ENCODE measurements around the gene AATK. TPM values are rescaled to one million over a fixed set of nuclear protein-coding genes. Genes with fewer than 3 reads are reported as not detected.

Gene AATK
- total and polyA plus RNA-seq, 2 donors (not counting 3 experiments of a cell fraction or from before 2014, with no cell fraction given): 0.69 to 1.00 TPM

GRCh38 chr17:81140695-81141094 is 25.3 kb downstream of the AATK start:
- no peaks in the 10 kb centered on the region for H3K4me1 ChIP-seq (ENCODE audit: control insufficient read depth, extremely low read depth, insufficient read depth, low read length)
- no peaks in the 10 kb centered on the region for H3K79me2 ChIP-seq (ENCODE audit: control insufficient read depth, insufficient read depth, low read length)
- TF ChIP-seq CTCF (IDR thresholded peaks at IDR 0.05; ENCODE audit: extremely low read depth in 1 of 2, insufficient read depth in 1 of 2, low read depth in 1 of 2, low read length in 2 of 2): no peak
- TF ChIP-seq POLR2AphosphoS5 (IDR thresholded peaks at IDR 0.05; ENCODE audit: insufficient read depth, low read depth, low read length): no peak
- TF ChIP-seq EZH2 (IDR thresholded peaks at IDR 0.05; ENCODE audit: borderline replicate concordance, low read depth, low read length, severe bottlenecking): no peak
- TF ChIP-seq MAX (IDR thresholded peaks at IDR 0.05; ENCODE audit: insufficient read depth, insufficient read length): no peak
- no peak for TF ChIP-seq FOS (IDR thresholded peaks at IDR 0.05; ENCODE audit: borderline replicate concordance, insufficient read depth, low read length)
- TF ChIP-seq POLR2A (IDR thresholded peaks at IDR 0.05; ENCODE audit: low read depth, low read length): no peak
- no peak for TF ChIP-seq MYC (IDR thresholded peaks at IDR 0.05; ENCODE audit: low read depth, low read length)
- TF ChIP-seq GATA2 (IDR thresholded peaks at IDR 0.05; ENCODE audit: insufficient read depth, insufficient read length, low read depth, low read length): no peak
- no peak for TF ChIP-seq JUN (IDR thresholded peaks at IDR 0.05; ENCODE audit: borderline replicate concordance, insufficient read depth, insufficient read length, low read depth)
- no peaks in the 10 kb centered on the region for H3K36me3 ChIP-seq (ENCODE audit: control insufficient read depth in 2 of 2, extremely low read depth in 1 of 2, insufficient read depth in 2 of 2, low read length in 2 of 2)
- H3K9me1 ChIP-seq (replicated peaks; ENCODE audit: control insufficient read depth, extremely low read depth, insufficient read depth, low read length): no peaks in the 10 kb centered on the region
- H4K20me1 ChIP-seq (replicated peaks; ENCODE audit: control insufficient read depth, extremely low read depth, insufficient read depth, low read length): no peaks in the 10 kb centered on the region
- FAIRE-seq (no peak), DNase-seq (ENCODE audit: low read depth, low spot score) (no peak)
- intact Hi-C loops (cut with micrococcal nuclease) (no loop called here), dilution Hi-C loops (cut with MboI; ENCODE audit: extremely low pct_ligation_motif_present, low sequenced_read_pairs) (no loop called here)
- no peaks in the 10 kb centered on the region for H3K27me3 ChIP-seq (ENCODE audit: control insufficient read depth in 2 of 2, insufficient read depth in 2 of 2, low read length in 2 of 2)
- H2AFZ ChIP-seq (ENCODE audit: low read depth, low read length): no peak overlapping the region
- H3K4me2 ChIP-seq (ENCODE audit: insufficient read depth, low read length): no peak overlapping the region
- no peaks in the 10 kb centered on the region for H3K9me3 ChIP-seq (replicated peaks; ENCODE audit: control insufficient read depth, insufficient read depth, low read length)
- no peak overlapping the region for H3K9ac ChIP-seq (replicated peaks; ENCODE audit: extremely low read depth, insufficient read depth, low read length)
- POLR2A ChIA-PET: no interaction called here
- CTCF ChIA-PET: interaction anchor here (0.8 to 7.0 kb wide), 3 partner anchors 12 to 60 kb away, joined by 3 to 91 read pairs (median 40); no protein-coding TSS in a partner anchor
- BruUV-seq (replicated peaks): no TSS peak
- H3K4me3 ChIP-seq (replicated peaks in 1 of 3; ENCODE audit: insufficient read depth in 1 of 3, low read depth in 1 of 3, low read length in 3 of 3): no peak overlapping the region
- no peak overlapping the region for H3K27ac ChIP-seq (ENCODE audit: insufficient read depth, low read depth, low read length)

All from endothelial cell of umbilical vein (primary cell).